Measurements from ENCODE around the gene COPRS.
A peak's percentile ranks its signal among the peaks of the same experiment; 100 is the strongest.

COPRS gene

GRCh38 chr17:31858642-31859486 lies at the start of gene COPRS:
Gene COPRS (minus strand): TSS chr17:31859244. CDS start chr17:31859199, 45 bp downstream.
- DNase-seq = peak; percentile 82

- DNase-seq = no peak
These were observed 49.3 kb upstream of the COPRS start for GRCh38 chr17:31908386-31908785.

- DNase-seq = no peak
These were observed 48.4 kb upstream of the COPRS start for GRCh38 chr17:31907342-31907962.

GRCh38 chr17:31903401-31903800 lies 44.4 kb upstream of the COPRS start:
- no peak for DNase-seq

GRCh38 chr17:31902693-31903092 lies 43.6 kb upstream of the COPRS start:
- no peak for DNase-seq

GRCh38 chr17:31900877-31901276 lies 41.8 kb upstream of the COPRS start:
- DNase-seq = no peak

GRCh38 chr17:31888124-31888523 lies 29.1 kb upstream of the COPRS start:
- DNase-seq = no peak

GRCh38 chr17:31882571-31882970 lies 23.5 kb upstream of the COPRS start:
- DNase-seq = no peak

- no peak for DNase-seq
These were observed 21.3 kb upstream of the COPRS start for GRCh38 chr17:31880311-31880710.

GRCh38 chr17:31878703-31879073 lies 19.6 kb upstream of the COPRS start:
- DNase-seq = no peak

- no peak for DNase-seq
These were observed 19.1 kb upstream of the COPRS start for GRCh38 chr17:31877911-31878702.

- DNase-seq = no peak
These were observed 18.3 kb upstream of the COPRS start for GRCh38 chr17:31877341-31877740.

- no peak for DNase-seq
These were observed 16.0 kb upstream of the COPRS start for GRCh38 chr17:31875081-31875480.

- no peak for DNase-seq
These were observed 10.9 kb upstream of the COPRS start for GRCh38 chr17:31869797-31870568.

GRCh38 chr17:31869031-31869430 lies 10.0 kb upstream of the COPRS start:
- DNase-seq = no peak

GRCh38 chr17:31859487-31860008 lies 504 bp upstream of the COPRS start:
- DNase-seq = no peak

GRCh38 chr17:31857920-31858641 lies 963 bp downstream of the COPRS start:
- DNase-seq = no peak

GRCh38 chr17:31856750-31857149 lies 2.3 kb downstream of the COPRS start:
- no peak for DNase-seq

- DNase-seq = no peak
These were observed 4.4 kb downstream of the COPRS start for GRCh38 chr17:31854672-31855071.

GRCh38 chr17:31853911-31854470 lies 5.1 kb downstream of the COPRS start:
- no peak for DNase-seq

- DNase-seq = no peak
These were observed 13.8 kb downstream of the COPRS start for GRCh38 chr17:31845291-31845690.
